H1 (cell line): Measurements from ENCODE around the gene SNCAIP. TPM values are rescaled to one million over a fixed set of nuclear protein-coding genes. Genes with fewer than 3 reads are reported as not detected.

Experiments used
- KDM4A ChIP-seq: IDR thresholded peaks from one replicate; pipeline ENCODE4 v1.7.1; 2012; ENCODE audit warnings: low read depth, mild to moderate bottlenecking, moderate library complexity, low read length, inconsistent platforms; ENCODE audit not compliant: severe bottlenecking
- POLR2A ChIP-seq, 2 experiments: IDR thresholded peaks; 1 replicate in 1 of 2; 2 replicates in 1 of 2; pipeline ENCODE4 v1.6.1; 2011; ENCODE audit warnings: low read depth in 2 of 2, low read length in 2 of 2, mild to moderate bottlenecking in 2 of 2; ENCODE audit errors: control extremely low read depth in 1 of 2
- SIN3A ChIP-seq, 2 experiments: IDR thresholded peaks in 1 of 2; conservative IDR thresholded peaks in 1 of 2; 2 replicates each; pipeline ENCODE4 v1.6.1; 2011 to 2012; ENCODE audit warnings: low read length in 2 of 2, improper control_type of control experiment in 1 of 2, low read depth in 1 of 2, mild to moderate bottlenecking in 1 of 2
- TAF1 ChIP-seq: IDR thresholded peaks from 2 replicates; pipeline ENCODE4 v1.6.1; 2011; ENCODE audit warnings: mild to moderate bottlenecking, low read depth, low read length
- polyA plus RNA-seq, 7 experiments: library from polyadenylated mRNA; depleted of rRNA in 3 of 7; stranded (reverse) in 5 of 7; unstranded in 2 of 7; fragments of >200 nt in 5 of 7; fragments of 200-250 nt in 2 of 7; gene quantifications; 1 replicate in 5 of 7; 2 replicates in 1 of 7; 4 replicates in 1 of 7; pipeline versions ENCODE4 v1.2.1 to v1.2.3, GENCODE V29; 2011 to 2013; ENCODE audit warnings: missing spikeins in 2 of 7, mixed read lengths in 2 of 7
- total RNA-seq: library from RNA; stranded (reverse); fragmentation: NEBNext Ultra II Directional; extraction: Animal tissue kit (Norgen Biotek cat#: 25700); gene quantifications from 2 replicates; pipeline ENCODE4 v1.2.1, GENCODE V29; 2021

SNCAIP gene
- total and polyA plus RNA-seq, 2 of the 8 experiments (the other 6 are each of a cell fraction or from before 2014, with no cell fraction given), result 3.9 to 9.0 TPM

DNA sequence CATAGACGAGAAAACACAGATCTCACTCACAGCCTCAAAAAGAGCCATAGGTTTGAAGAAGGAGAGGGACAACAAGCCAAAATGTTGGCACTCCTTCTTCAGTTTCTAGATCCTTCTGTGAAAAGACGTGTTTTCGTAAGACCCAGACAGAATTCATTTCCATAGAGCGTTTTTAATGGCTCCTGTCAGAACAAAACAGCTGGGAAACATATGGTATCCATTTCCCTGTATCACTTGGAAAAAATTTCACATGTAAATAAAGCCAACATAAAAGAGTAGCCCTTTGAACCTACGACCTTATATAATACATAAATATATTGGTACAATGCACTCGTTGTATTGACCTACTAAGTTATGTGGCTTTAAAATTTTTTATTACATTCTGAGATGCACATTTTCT, 108.1 kb downstream of the SNCAIP start (continued):
- no peak for TF ChIP-seq KDM4A
- TF ChIP-seq TAF1, result no peak
- TF ChIP-seq POLR2A (IDR thresholded peaks at IDR 0.05; ENCODE audit: control extremely low read depth in 1 of 2, low read depth in 2 of 2, low read length in 2 of 2), result no peak
- no peak for TF ChIP-seq SIN3A (conservative IDR thresholded peaks at IDR 0.05 in 1 of 2, IDR thresholded peaks at IDR 0.05 in 1 of 2; ENCODE audit: low read depth in 1 of 2, low read length in 2 of 2)
